ENCODE data around the gene GTPBP4. TPM values are rescaled to one million over a fixed set of nuclear protein-coding genes. Genes with fewer than 3 reads are reported as not detected.

GTPBP4 gene
- total RNA-seq, 1 donor from 2014 or later = 69.6 TPM

- DNase-seq (ENCODE audit: low read depth, low spot score) = no peak
- no peak for TF ChIP-seq CTCF (conservative IDR thresholded peaks at IDR 0.05)
- Mint-ChIP-seq H3K27me3 (ENCODE audit: low read depth) (no peaks in the 10 kb centered on the region), H3K4me3 (no peak overlapping the region), H3K9me3 (peaks cover 18% of the 10 kb centered on the region), H3K36me3 (ENCODE audit: low read depth) (peaks cover 23% of the 10 kb centered on the region), H3K4me1 (no peaks in the 10 kb centered on the region), H3K27ac (ENCODE audit: unreplicated experiment) (no peak overlapping the region)
These were observed 7.7 kb upstream of the GTPBP4 start for GRCh38 chr10:980468-981093.

DNA sequence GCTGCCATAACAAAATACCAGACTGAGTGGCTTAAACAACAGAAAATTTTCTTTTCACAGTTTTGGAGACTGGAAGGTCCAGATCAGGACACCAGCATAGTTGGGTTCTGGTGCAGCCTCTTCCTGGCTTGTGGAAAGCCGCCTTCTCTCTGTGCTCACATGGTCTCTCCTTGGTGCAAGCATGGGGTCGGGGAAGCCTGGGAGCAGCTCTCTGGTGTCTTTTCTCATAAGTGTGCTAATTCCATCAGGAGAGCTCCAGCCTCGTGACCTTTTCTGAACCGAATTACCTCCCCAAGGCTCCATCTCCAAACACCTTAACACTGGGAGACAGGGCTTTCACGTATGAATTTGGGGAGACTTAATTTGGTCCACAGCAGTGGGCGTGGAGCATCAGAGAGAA lies 4.8 kb upstream of the GTPBP4 start:
- no peak for TF ChIP-seq CTCF (conservative IDR thresholded peaks at IDR 0.05)
- Mint-ChIP-seq H3K4me1 (peaks cover 10% of the 10 kb centered on the region), H3K4me3 (no peak overlapping the region), H3K27me3 (ENCODE audit: low read depth) (no peaks in the 10 kb centered on the region), H3K27ac (ENCODE audit: unreplicated experiment) (no peak overlapping the region), H3K36me3 (ENCODE audit: low read depth) (peaks cover 15% of the 10 kb centered on the region), H3K9me3 (peaks cover 13% of the 10 kb centered on the region)
- no peak for DNase-seq (ENCODE audit: low read depth, low spot score)

- no peak for DNase-seq (ENCODE audit: low read depth, low spot score)
- Mint-ChIP-seq H3K27me3 (ENCODE audit: low read depth) (no peaks in the 10 kb centered on the region), H3K9me3 (peaks cover 8% of the 10 kb centered on the region), H3K4me1 (peaks cover 14% of the 10 kb centered on the region), H3K27ac (ENCODE audit: unreplicated experiment) (peak overlapping the region; percentile 9), H3K36me3 (ENCODE audit: low read depth) (peaks cover 10% of the 10 kb centered on the region), H3K4me3 (peak overlapping the region; percentile 31)
- TF ChIP-seq CTCF (conservative IDR thresholded peaks at IDR 0.05) = no peak
These were observed 4.1 kb upstream of the GTPBP4 start for GRCh38 chr10:983971-984655.

DNA sequence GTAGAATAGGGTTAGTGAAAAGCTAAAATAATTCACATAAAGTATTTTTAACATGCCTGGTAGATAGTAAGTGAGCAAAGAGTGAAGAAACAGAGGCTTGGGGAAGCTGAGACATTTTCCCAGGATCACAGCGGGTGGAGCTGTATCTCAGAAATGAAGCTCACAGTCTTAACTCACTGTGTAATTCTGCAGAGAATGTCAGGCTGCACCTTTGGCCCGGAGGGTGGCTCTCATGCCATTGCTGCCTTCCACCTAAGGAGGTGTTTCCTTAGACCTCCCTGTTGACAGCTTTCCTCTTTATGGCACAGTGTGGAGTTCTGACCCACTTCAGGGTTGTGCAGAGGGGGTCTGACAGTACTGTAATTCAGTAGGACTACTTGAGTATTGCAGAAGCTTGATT lies 2.9 kb upstream of the GTPBP4 start:
- Mint-ChIP-seq H3K27ac (ENCODE audit: unreplicated experiment) (no peak overlapping the region), H3K4me1 (peaks cover 25% of the 10 kb centered on the region)

GRCh38 chr10:986137-986825 lies 2.0 kb upstream of the GTPBP4 start:
- Mint-ChIP-seq H3K27ac (ENCODE audit: unreplicated experiment) (no peak overlapping the region), H3K9me3 (peaks cover under 1% of the 10 kb centered on the region), H3K27me3 (ENCODE audit: low read depth) (no peaks in the 10 kb centered on the region), H3K36me3 (ENCODE audit: low read depth) (peaks cover 8% of the 10 kb centered on the region), H3K4me3 (peak overlapping the region; percentile 99), H3K4me1 (peaks cover 25% of the 10 kb centered on the region)
- TF ChIP-seq CTCF (conservative IDR thresholded peaks at IDR 0.05) = no peak
- no peak for DNase-seq (ENCODE audit: low read depth, low spot score)

More for the DNA sequence above, 2.9 kb upstream of the GTPBP4 start:
- Mint-ChIP-seq H3K27me3 (ENCODE audit: low read depth) (no peaks in the 10 kb centered on the region), H3K4me3 (peak overlapping the region; percentile 73), H3K36me3 (ENCODE audit: low read depth) (peaks cover 9% of the 10 kb centered on the region), H3K9me3 (peaks cover 6% of the 10 kb centered on the region)
- TF ChIP-seq CTCF (conservative IDR thresholded peaks at IDR 0.05) = no peak
- DNase-seq (ENCODE audit: low read depth, low spot score) = no peak

All from neural crest cell (in vitro differentiated cells).